Liver (tissue), 9 donors: ENCODE results near the gene SH3PXD2A. TPM values are rescaled to one million over a fixed set of nuclear protein-coding genes. Genes with fewer than 3 reads are reported as not detected.

Experiments
- DNase-seq: peaks from one replicate; pipeline ENCODE4 v3.0.0-alpha.2; 2017; ENCODE audit warnings: low spot score
- H3K27ac ChIP-seq, 2 donors: one replicate each; pipeline ENCODE4 v1.7.0; 2013; ENCODE audit warnings: inconsistent platforms in 2 of 2, low read length in 2 of 2, control low read depth in 1 of 2, low read depth in 1 of 2, mild to moderate bottlenecking in 1 of 2
- H3K27me3 ChIP-seq, 4 donors: one replicate each; pipeline versions ENCODE4 v1.6.1 to v1.7.0; 2013; ENCODE audit warnings: low read length in 3 of 4, inconsistent platforms in 1 of 4, mild to moderate bottlenecking in 1 of 4, moderate library complexity in 1 of 4; ENCODE audit not compliant: control insufficient read depth in 4 of 4, insufficient read depth in 4 of 4
- H3K36me3 ChIP-seq, 4 donors: one replicate each; pipeline versions ENCODE4 v1.6.1 to v1.7.0; 2013; ENCODE audit warnings: low read length in 3 of 4, mild to moderate bottlenecking in 3 of 4, low read depth in 1 of 4, moderate library complexity in 1 of 4; ENCODE audit not compliant: control insufficient read depth in 4 of 4, insufficient read depth in 3 of 4
- H3K4me1 ChIP-seq, 4 donors: one replicate each; pipeline versions ENCODE4 v1.6.1 to v1.7.0; 2013; ENCODE audit warnings: low read length in 3 of 4, mild to moderate bottlenecking in 3 of 4, moderate library complexity in 1 of 4; ENCODE audit not compliant: control insufficient read depth in 4 of 4, insufficient read depth in 4 of 4
- H3K4me3 ChIP-seq, 3 donors: one replicate each; pipeline versions ENCODE4 v1.6.1 to v1.7.0; 2013; ENCODE audit warnings: low read length in 3 of 3, control low read depth in 1 of 3, low read depth in 1 of 3, mild to moderate bottlenecking in 1 of 3
- H3K9ac ChIP-seq, 2 donors: one replicate each; pipeline ENCODE4 v1.7.0; 2013; ENCODE audit warnings: low read length in 2 of 2, mild to moderate bottlenecking in 2 of 2, moderate library complexity in 2 of 2, control low read depth in 1 of 2, low read depth in 1 of 2
- H3K9me3 ChIP-seq, 4 donors: one replicate each; pipeline versions ENCODE4 v1.6.1 to v1.7.0; 2013; ENCODE audit warnings: low read length in 3 of 4; ENCODE audit not compliant: control insufficient read depth in 4 of 4
- EGR1 ChIP-seq, 2 donors: IDR thresholded peaks; 2 replicates each; pipeline ENCODE4 v1.6.1; 2016 to 2018; ENCODE audit warnings: antibody characterized with exemption in 2 of 2, low read depth in 2 of 2
- FOXA1 ChIP-seq: IDR thresholded peaks from 2 replicates; pipeline ENCODE4 v1.6.1; 2016; ENCODE audit warnings: antibody characterized with exemption
- FOXA2 ChIP-seq: IDR thresholded peaks from 2 replicates; pipeline ENCODE4 v1.6.1; 2016; ENCODE audit warnings: antibody characterized with exemption
- GABPA ChIP-seq, 2 donors: IDR thresholded peaks in 1 of 2; conservative IDR thresholded peaks in 1 of 2; 2 replicates each; pipeline ENCODE4 v1.6.1; 2016; ENCODE audit warnings: antibody characterized with exemption in 2 of 2, mild to moderate bottlenecking in 1 of 2, moderate library complexity in 1 of 2
- HNF4A ChIP-seq, 2 donors: conservative IDR thresholded peaks; 2 replicates each; pipeline ENCODE4 v1.6.1; 2016; ENCODE audit warnings: antibody characterized with exemption in 2 of 2, mild to moderate bottlenecking in 2 of 2
- HNF4G ChIP-seq: IDR thresholded peaks from 2 replicates; pipeline ENCODE4 v1.6.1; 2016; ENCODE audit warnings: antibody characterized with exemption
- JUND ChIP-seq, 2 donors: IDR thresholded peaks; 2 replicates each; pipeline ENCODE4 v1.6.1; 2016; ENCODE audit warnings: antibody characterized with exemption in 2 of 2
- NR2F2 ChIP-seq: IDR thresholded peaks from 2 replicates; pipeline ENCODE4 v1.6.1; 2016; ENCODE audit warnings: antibody characterized with exemption
- RAD21 ChIP-seq, 2 donors: IDR thresholded peaks; 2 replicates each; pipeline ENCODE4 v1.6.1; 2016; ENCODE audit warnings: antibody characterized with exemption in 2 of 2, mild to moderate bottlenecking in 2 of 2
- RXRA ChIP-seq, 2 donors: IDR thresholded peaks; 2 replicates each; pipeline ENCODE4 v1.6.1; 2017 to 2018; ENCODE audit warnings: antibody characterized with exemption in 2 of 2, mild to moderate bottlenecking in 1 of 2
- SP1 ChIP-seq: IDR thresholded peaks from 2 replicates; pipeline ENCODE4 v1.6.1; 2018; ENCODE audit warnings: antibody characterized with exemption, mild to moderate bottlenecking
- TAF1 ChIP-seq: conservative IDR thresholded peaks from 2 replicates; pipeline ENCODE4 v1.6.1; 2016; ENCODE audit warnings: antibody characterized with exemption, mild to moderate bottlenecking
- WGBS: extraction: QIAGEN DNeasy Blood & Tissue Kit; methylation state at CpG from one replicate; pipeline ENCODE4 v1.1.7; 2013; 5-methylcytosine and 5-hydroxymethylcytosine counted together
- polyA plus RNA-seq, 2 donors: library from polyadenylated mRNA; stranded (reverse) in 1 of 2; unstranded in 1 of 2; fragments of 200-250 nt in 1 of 2; fragments of >200 nt in 1 of 2; fragmentation: Nextera tagmentation in 1 of 2; extraction: Ambion mirVana in 1 of 2; gene quantifications; one replicate each; pipeline versions ENCODE4 v1.2.1 to v1.2.3, GENCODE V29; 2013 to 2015
- total RNA-seq, 2 donors: library from RNA; depleted of rRNA; stranded (reverse); fragments of >200 nt; gene quantifications; one replicate each; pipeline ENCODE4 v1.2.3, GENCODE V29; 2014
- TF ChIP-seq, protein P1 (sequence below): IDR thresholded peaks from 2 replicates; pipeline ENCODE4 v1.6.1; 2016; ENCODE audit warnings: antibody characterized with exemption
- TF ChIP-seq, protein P2 (sequence below): IDR thresholded peaks from 2 replicates; pipeline ENCODE4 v1.6.1; 2016; ENCODE audit warnings: antibody characterized with exemption, mild to moderate bottlenecking
- TF ChIP-seq, protein P3 (sequence below): fragments of 150-350 bp; IDR thresholded peaks from 2 replicates; pipeline ENCODE4 v1.5.1; 2017; ENCODE audit warnings: improper control_type of control experiment, low read depth, low read length; ENCODE audit not compliant: missing input control
- donor health status: healthy.
- donor health status: healthy.
- donor health status: healthy.
- donor health status: healthy.
- donor health status: healthy.

The SH3PXD2A gene
- total and polyA plus RNA-seq, 4 donors, result 0.82 to 5.5 (median 3.9) TPM

DNA sequence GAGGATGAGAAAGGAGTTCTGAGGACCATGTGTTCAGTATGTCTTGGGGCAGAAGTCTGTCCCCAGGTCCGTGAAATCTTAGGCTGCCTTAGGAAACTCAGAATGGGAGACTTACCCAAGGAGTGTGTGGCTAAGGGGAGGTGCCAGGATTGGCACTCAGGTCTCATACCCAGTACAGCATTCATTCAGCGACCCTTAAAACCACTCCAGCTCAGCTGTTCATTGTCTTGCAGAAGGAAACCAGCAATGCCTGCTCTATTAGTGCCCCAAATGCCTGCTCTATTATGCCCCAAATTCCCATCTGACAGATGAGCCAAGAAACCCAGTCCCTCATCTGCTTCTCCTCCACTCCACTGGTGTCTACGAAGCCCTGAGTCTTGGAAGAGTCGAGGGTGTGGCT, 214.1 kb downstream of the SH3PXD2A start:
- no peak overlapping the region for H3K4me3 ChIP-seq
- H3K9me3 ChIP-seq, result no peaks in the 10 kb centered on the region
- H3K36me3 ChIP-seq, result peaks cover 0 to 8% (median 0%) of the 10 kb centered on the region in 4 donors
- peaks cover 0 to 20% (median 17%) of the 10 kb centered on the region in 4 donors for H3K4me1 ChIP-seq
- no peak for TF ChIP-seq HNF4A (conservative IDR thresholded peaks at IDR 0.05)
- DNase-seq, result no peak
- H3K9ac ChIP-seq, result no peak overlapping the region
- H3K27ac ChIP-seq, result no peak overlapping the region
- no peaks in the 10 kb centered on the region for H3K27me3 ChIP-seq
- 96% methylated on average over 4 of the region's 4 CpGs for WGBS

DNA sequence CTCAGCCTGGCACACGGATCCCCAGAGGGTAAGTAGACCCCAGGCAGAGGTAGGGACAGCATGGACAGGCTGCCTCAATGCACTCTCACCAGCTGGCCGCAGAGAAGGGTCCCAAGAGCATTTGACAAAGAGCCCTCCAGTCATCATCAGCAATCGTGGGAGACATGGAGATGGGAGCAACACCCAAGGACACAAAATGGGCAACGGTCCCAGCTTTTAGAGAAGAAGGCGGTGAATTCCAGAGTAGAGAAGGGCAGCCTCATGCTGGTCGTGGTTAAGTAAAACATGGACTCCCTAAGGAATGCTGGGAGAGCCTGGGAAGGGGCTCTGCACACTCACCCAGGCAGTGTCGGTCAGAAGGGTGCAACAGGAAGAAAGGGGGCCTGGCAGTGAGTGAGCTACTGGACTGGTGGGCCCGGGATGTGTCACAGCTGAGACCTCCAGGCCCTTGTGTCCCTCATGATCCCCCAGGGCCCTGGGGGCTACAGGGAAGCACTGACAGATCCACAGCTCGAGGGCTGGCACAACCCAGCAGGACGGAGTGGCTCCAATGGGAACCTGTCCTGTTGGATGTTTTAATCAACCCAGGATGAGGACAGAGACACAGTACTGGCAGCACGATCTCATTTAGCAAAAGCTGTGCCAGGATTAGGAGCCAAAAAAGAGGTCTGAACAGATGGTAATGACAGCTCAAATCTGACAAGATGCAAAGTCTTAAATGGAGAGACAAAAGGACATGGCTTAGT, 214.8 kb downstream of the SH3PXD2A start:
- TF ChIP-seq, protein P1, sequence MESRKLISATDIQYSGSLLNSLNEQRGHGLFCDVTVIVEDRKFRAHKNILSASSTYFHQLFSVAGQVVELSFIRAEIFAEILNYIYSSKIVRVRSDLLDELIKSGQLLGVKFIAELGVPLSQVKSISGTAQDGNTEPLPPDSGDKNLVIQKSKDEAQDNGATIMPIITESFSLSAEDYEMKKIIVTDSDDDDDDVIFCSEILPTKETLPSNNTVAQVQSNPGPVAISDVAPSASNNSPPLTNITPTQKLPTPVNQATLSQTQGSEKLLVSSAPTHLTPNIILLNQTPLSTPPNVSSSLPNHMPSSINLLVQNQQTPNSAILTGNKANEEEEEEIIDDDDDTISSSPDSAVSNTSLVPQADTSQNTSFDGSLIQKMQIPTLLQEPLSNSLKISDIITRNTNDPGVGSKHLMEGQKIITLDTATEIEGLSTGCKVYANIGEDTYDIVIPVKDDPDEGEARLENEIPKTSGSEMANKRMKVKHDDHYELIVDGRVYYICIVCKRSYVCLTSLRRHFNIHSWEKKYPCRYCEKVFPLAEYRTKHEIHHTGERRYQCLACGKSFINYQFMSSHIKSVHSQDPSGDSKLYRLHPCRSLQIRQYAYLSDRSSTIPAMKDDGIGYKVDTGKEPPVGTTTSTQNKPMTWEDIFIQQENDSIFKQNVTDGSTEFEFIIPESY, result no peak
- TF ChIP-seq, protein P2, sequence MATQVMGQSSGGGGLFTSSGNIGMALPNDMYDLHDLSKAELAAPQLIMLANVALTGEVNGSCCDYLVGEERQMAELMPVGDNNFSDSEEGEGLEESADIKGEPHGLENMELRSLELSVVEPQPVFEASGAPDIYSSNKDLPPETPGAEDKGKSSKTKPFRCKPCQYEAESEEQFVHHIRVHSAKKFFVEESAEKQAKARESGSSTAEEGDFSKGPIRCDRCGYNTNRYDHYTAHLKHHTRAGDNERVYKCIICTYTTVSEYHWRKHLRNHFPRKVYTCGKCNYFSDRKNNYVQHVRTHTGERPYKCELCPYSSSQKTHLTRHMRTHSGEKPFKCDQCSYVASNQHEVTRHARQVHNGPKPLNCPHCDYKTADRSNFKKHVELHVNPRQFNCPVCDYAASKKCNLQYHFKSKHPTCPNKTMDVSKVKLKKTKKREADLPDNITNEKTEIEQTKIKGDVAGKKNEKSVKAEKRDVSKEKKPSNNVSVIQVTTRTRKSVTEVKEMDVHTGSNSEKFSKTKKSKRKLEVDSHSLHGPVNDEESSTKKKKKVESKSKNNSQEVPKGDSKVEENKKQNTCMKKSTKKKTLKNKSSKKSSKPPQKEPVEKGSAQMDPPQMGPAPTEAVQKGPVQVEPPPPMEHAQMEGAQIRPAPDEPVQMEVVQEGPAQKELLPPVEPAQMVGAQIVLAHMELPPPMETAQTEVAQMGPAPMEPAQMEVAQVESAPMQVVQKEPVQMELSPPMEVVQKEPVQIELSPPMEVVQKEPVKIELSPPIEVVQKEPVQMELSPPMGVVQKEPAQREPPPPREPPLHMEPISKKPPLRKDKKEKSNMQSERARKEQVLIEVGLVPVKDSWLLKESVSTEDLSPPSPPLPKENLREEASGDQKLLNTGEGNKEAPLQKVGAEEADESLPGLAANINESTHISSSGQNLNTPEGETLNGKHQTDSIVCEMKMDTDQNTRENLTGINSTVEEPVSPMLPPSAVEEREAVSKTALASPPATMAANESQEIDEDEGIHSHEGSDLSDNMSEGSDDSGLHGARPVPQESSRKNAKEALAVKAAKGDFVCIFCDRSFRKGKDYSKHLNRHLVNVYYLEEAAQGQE, result no peak
- TF ChIP-seq SP1, result no peak
- TF ChIP-seq TAF1, result no peak
- no peak overlapping the region for H3K9ac ChIP-seq
- H3K36me3 ChIP-seq, result peaks cover 0 to 4% (median 0%) of the 10 kb centered on the region in 4 donors
- no peaks in the 10 kb centered on the region for H3K27me3 ChIP-seq
- no peaks in the 10 kb centered on the region for H3K9me3 ChIP-seq
- H3K4me1 ChIP-seq, result peaks cover 0 to 22% (median 18%) of the 10 kb centered on the region in 4 donors
- 75% methylated on average over 11 of the region's 11 CpGs for WGBS
- DNase-seq, result no peak
- no peak overlapping the region for H3K27ac ChIP-seq
- no peak overlapping the region for H3K4me3 ChIP-seq

DNA sequence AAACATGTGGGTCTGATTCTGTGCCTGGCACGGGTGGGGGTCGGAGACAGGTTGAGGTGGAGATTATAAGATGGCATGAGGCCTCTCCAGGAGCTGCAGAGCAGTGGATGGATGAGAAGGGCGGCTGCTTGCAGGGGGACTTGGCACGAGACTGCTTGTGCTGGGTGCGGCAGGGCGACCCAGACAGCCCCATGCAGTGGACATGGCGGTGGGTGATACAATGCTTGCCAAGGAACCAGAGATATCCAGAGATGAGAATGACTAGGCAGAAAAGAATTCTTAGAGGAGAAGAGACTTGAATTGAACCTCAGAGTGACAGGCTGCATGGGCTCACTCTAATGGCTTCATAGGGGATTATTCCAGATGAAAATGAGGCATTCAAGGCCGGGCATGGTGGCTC, 216.4 kb downstream of the SH3PXD2A start:
- Histone ChIP-seq H3K9me3 (no peaks in the 10 kb centered on the region), H3K36me3 (peaks cover 0 to 10% (median 3%) of the 10 kb centered on the region in 4 donors), H3K27ac (peak overlapping the region in 1 of 2 donors; percentile 16), H3K9ac (no peak overlapping the region), H3K4me3 (no peak overlapping the region), H3K27me3 (no peaks in the 10 kb centered on the region), H3K4me1 (peaks cover 0 to 23% (median 18%) of the 10 kb centered on the region in 4 donors)
- TF ChIP-seq GABPA (IDR thresholded peaks at IDR 0.05 in 1 of 2, conservative IDR thresholded peaks at IDR 0.05 in 1 of 2), result no peak
- no peak for TF ChIP-seq NR2F2
- no peak for TF ChIP-seq RXRA (IDR thresholded peaks at IDR 0.05)
- TF ChIP-seq, protein P2, result no peak
- no peak for TF ChIP-seq EGR1 (IDR thresholded peaks at IDR 0.05; ENCODE audit: low read depth in 2 of 2)
- no peak for TF ChIP-seq HNF4G
- TF ChIP-seq, protein P3, sequence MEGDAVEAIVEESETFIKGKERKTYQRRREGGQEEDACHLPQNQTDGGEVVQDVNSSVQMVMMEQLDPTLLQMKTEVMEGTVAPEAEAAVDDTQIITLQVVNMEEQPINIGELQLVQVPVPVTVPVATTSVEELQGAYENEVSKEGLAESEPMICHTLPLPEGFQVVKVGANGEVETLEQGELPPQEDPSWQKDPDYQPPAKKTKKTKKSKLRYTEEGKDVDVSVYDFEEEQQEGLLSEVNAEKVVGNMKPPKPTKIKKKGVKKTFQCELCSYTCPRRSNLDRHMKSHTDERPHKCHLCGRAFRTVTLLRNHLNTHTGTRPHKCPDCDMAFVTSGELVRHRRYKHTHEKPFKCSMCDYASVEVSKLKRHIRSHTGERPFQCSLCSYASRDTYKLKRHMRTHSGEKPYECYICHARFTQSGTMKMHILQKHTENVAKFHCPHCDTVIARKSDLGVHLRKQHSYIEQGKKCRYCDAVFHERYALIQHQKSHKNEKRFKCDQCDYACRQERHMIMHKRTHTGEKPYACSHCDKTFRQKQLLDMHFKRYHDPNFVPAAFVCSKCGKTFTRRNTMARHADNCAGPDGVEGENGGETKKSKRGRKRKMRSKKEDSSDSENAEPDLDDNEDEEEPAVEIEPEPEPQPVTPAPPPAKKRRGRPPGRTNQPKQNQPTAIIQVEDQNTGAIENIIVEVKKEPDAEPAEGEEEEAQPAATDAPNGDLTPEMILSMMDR, result no peak
- TF ChIP-seq FOXA2, result no peak
- TF ChIP-seq JUND (IDR thresholded peaks at IDR 0.05), result no peak
- no peak for TF ChIP-seq HNF4A (conservative IDR thresholded peaks at IDR 0.05)
- TF ChIP-seq RAD21 (IDR thresholded peaks at IDR 0.05), result no peak
- TF ChIP-seq TAF1, result no peak
- TF ChIP-seq FOXA1, result no peak
- WGBS, result 95% methylated on average over 8 of the region's 8 CpGs
- DNase-seq, result no peak
